Heart left ventricle (tissue), 16 donors: ENCODE measurements around the gene POLR2C. TPM values are rescaled to one million over a fixed set of nuclear protein-coding genes. Genes with fewer than 3 reads are reported as not detected.

Experiments
- ATAC-seq, 4 donors: fragments of 200-7000 bp; cut with Tn5 transposase; one replicate each; pipeline ENCODE4 v1.9.1; 2020 to 2022; ENCODE audit warnings: moderate library complexity in 4 of 4, mild to moderate bottlenecking in 3 of 4, moderate number of reproducible peaks in 1 of 4
- DNase-seq, 5 donors: peaks; one replicate each; pipeline ENCODE4 v3.0.0-alpha.2; 2020
- H3K27ac ChIP-seq, 12 donors: fragments of 200-600 bp; sonication (generic) in 4 of 12; one replicate each; pipeline versions ENCODE4 v1.5.0 to v1.8.0; 2016 to 2022; ENCODE audit warnings: mild to moderate bottlenecking in 2 of 12
- H3K27me3 ChIP-seq, 9 donors: fragments of 200-600 bp; sonication (generic) in 2 of 9; one replicate each; pipeline versions ENCODE4 v1.5.1 to v1.8.0; 2016 to 2022; ENCODE audit warnings: mild to moderate bottlenecking in 3 of 9
- H3K36me3 ChIP-seq, 9 donors: fragments of 200-600 bp; sonication (generic) in 2 of 9; one replicate each; pipeline versions ENCODE4 v1.5.0 to v1.8.0; 2018 to 2022; ENCODE audit warnings: mild to moderate bottlenecking in 2 of 9
- H3K4me1 ChIP-seq, 12 donors: fragments of 200-600 bp; sonication (generic) in 4 of 12; one replicate each; pipeline versions ENCODE4 v1.5.0 to v1.8.0; 2016 to 2022; ENCODE audit warnings: mild to moderate bottlenecking in 3 of 12
- H3K4me3 ChIP-seq, 12 donors: fragments of 200-600 bp; sonication (generic) in 4 of 12; one replicate each; pipeline versions ENCODE4 v1.5.0 to v1.8.0; 2017 to 2022; ENCODE audit warnings: mild to moderate bottlenecking in 9 of 12, moderate library complexity in 4 of 12
- H3K9me3 ChIP-seq, 12 donors: fragments of 200-600 bp; sonication (generic) in 4 of 12; one replicate each; pipeline versions ENCODE4 v1.5.0 to v1.8.0; 2016 to 2022; ENCODE audit warnings: mild to moderate bottlenecking in 1 of 12
- CTCF ChIP-seq, 12 donors: fragments of 200-600 bp; sonication (generic) in 4 of 12; IDR thresholded peaks; one replicate each; pipeline versions ENCODE4 v1.5.0 to v1.8.0; 2018 to 2022; ENCODE audit warnings: antibody characterized with exemption in 12 of 12, mild to moderate bottlenecking in 5 of 12
- POLR2A ChIP-seq, 2 donors: fragments of 450-650 bp; IDR thresholded peaks; one replicate each; pipeline ENCODE4 v1.6.1; 2017; ENCODE audit warnings: antibody characterized with exemption in 2 of 2, mild to moderate bottlenecking in 2 of 2, moderate library complexity in 2 of 2
- WGBS, 4 donors: extraction: QIAGEN DNeasy Blood & Tissue Kit in 2 of 4; methylation state at CpG; one replicate each; pipeline versions ENCODE4 v1.1.5 to v1.1.7; 2013 to 2018; 5-methylcytosine and 5-hydroxymethylcytosine counted together
- intact Hi-C, 10 donors: fragments of 100-400 bp; cut with DNase I; formaldehyde crosslinking; loops; one replicate each; pipeline versions ENCODE4 v1.11.1 to v1.14.2; 2022
- polyA plus RNA-seq, 2 donors: library from polyadenylated mRNA; stranded (reverse); fragments of 200-250 nt; gene quantifications; one replicate each; pipeline ENCODE4 v1.2.3, GENCODE V29; 2013
- total RNA-seq, 9 donors: library from RNA; depleted of rRNA in 2 of 9; stranded (reverse); fragments of >200 nt in 2 of 9; fragmentation: NEBNext Ultra II Directional in 3 of 9; extraction: Animal tissue kit (Norgen Biotek cat#: 25700) in 3 of 9; gene quantifications; one replicate each; pipeline versions ENCODE4 v1.1.0 to v1.2.4, GENCODE V29; 2016 to 2023
- donor health status: ischemic (EF 13 %, LVEDD 7.1; RV severe dilation, severe dysfunction).
- donor health status: healthy with polysubstance abuse.
- donor health status: DM: no; HTN: yes; CAD: no.
- donor health status: DM: no; HTN: no; CAD: no.
- donor health status: ischemic (EF 25% LVEDD 6.9; RV normal size, moderate dysfunction).
- donor health status: ischemic (EF 25% LVEDD 5.7; RV mildly dilated, moderate dysfunction).
- donor health status: healthy.
- donor health status: DM: yes; HTN: yes; CAD: no.
- donor health status: ischemic (EF 35%, LVEDD 5.7; RV mildly dilated, moderate dysfunction).
- donor health status: nonischemic (EF 11% LVEDD 7.7; RV severe dilation, severe dysfunction).
- donor health status: DM: yes; HTN: yes; CAD: no.
- donor health status: PGD.
- donor health status: ischemic (EF 29% LVEDD 5.4; RV normal size, mild dysfunction).
- donor health status: nonischemic (EF 23%, LVEDD 6.1; RV moderate dilation, normal function).

POLR2C gene
- total and polyA plus RNA-seq, 11 donors, result 19.9 to 99.8 (median 48.7) TPM

GRCh38 chr16:57472665-57473060 lies 10.2 kb downstream of the POLR2C start:
- DNase-seq (no peak), ATAC-seq (no peak)
- Histone ChIP-seq H3K4me3 (no peak overlapping the region), H3K4me1 (peaks cover 0 to 45% (median 23%) of the 10 kb centered on the region in 12 donors), H3K27me3 (no peaks in the 10 kb centered on the region), H3K9me3 (no peaks in the 10 kb centered on the region), H3K27ac (peak overlapping the region in 1 of 12 donors; percentile 18), H3K36me3 (peaks cover 0 to 79% (median 71%) of the 10 kb centered on the region in 9 donors)
- TF ChIP-seq POLR2A (IDR thresholded peaks at IDR 0.05) (no peak), CTCF (IDR thresholded peaks at IDR 0.05) (no peak)
- WGBS, 4 donors, result 50 to 71% (median 52%) methylated on average over 3 to 4 of the region's 4 CpGs
- intact Hi-C loops, result loop anchor here in 1 of 10 donors (5.0 kb wide), 1 partner anchor 45 kb away; no protein-coding TSS in a partner anchor

GRCh38 chr16:57473176-57473840 lies 10.8 kb downstream of the POLR2C start:
- WGBS, 4 donors, result 87 to 94% (median 90%) methylated on average over 6 to 14 of the region's 14 CpGs
- Histone ChIP-seq H3K27ac (no peak overlapping the region), H3K36me3 (peaks cover 0 to 72% (median 65%) of the 10 kb centered on the region in 9 donors), H3K9me3 (no peaks in the 10 kb centered on the region), H3K27me3 (no peaks in the 10 kb centered on the region), H3K4me1 (peaks cover 0 to 52% (median 28%) of the 10 kb centered on the region in 12 donors), H3K4me3 (no peak overlapping the region)
- intact Hi-C loops, result loop anchor here in 1 of 10 donors (5.0 kb wide), 1 partner anchor 44 kb away; no protein-coding TSS in a partner anchor
- no peak for ATAC-seq
- TF ChIP-seq POLR2A (IDR thresholded peaks at IDR 0.05) (no peak), CTCF (IDR thresholded peaks at IDR 0.05) (no peak)
- DNase-seq, result no peak

- no peak for TF ChIP-seq POLR2A (IDR thresholded peaks at IDR 0.05)
- TF ChIP-seq CTCF (IDR thresholded peaks at IDR 0.05), result no peak
- Histone ChIP-seq H3K4me1 (peaks cover 2 to 58% (median 33%) of the 10 kb centered on the region in 12 donors), H3K9me3 (no peaks in the 10 kb centered on the region), H3K27ac (no peak overlapping the region), H3K27me3 (peaks cover 0 to under 1% (median 0%) of the 10 kb centered on the region in 9 donors), H3K36me3 (peaks cover 0 to 66% (median 59%) of the 10 kb centered on the region in 9 donors), H3K4me3 (no peak overlapping the region)
- WGBS, 4 donors, result 82 to 87% (median 85%) methylated on average over 8 of the region's 8 CpGs
- intact Hi-C loops, result loop anchor here in 1 of 10 donors (5.0 kb wide), 1 partner anchor 43 kb away; no protein-coding TSS in a partner anchor
- ATAC-seq (no peak), DNase-seq (no peak)
These were observed 11.4 kb downstream of the POLR2C start for GRCh38 chr16:57473906-57474305.
